ENCODE measurements around the gene UGGT2.
A peak's percentile ranks its signal among the peaks of the same experiment; 100 is the strongest.
"Not testable (repeated sequence)": the region's sequence is repeated elsewhere in the genome, so short reads cannot be mapped to it uniquely, and the experiment has no call there.

UGGT2 gene, protein sequence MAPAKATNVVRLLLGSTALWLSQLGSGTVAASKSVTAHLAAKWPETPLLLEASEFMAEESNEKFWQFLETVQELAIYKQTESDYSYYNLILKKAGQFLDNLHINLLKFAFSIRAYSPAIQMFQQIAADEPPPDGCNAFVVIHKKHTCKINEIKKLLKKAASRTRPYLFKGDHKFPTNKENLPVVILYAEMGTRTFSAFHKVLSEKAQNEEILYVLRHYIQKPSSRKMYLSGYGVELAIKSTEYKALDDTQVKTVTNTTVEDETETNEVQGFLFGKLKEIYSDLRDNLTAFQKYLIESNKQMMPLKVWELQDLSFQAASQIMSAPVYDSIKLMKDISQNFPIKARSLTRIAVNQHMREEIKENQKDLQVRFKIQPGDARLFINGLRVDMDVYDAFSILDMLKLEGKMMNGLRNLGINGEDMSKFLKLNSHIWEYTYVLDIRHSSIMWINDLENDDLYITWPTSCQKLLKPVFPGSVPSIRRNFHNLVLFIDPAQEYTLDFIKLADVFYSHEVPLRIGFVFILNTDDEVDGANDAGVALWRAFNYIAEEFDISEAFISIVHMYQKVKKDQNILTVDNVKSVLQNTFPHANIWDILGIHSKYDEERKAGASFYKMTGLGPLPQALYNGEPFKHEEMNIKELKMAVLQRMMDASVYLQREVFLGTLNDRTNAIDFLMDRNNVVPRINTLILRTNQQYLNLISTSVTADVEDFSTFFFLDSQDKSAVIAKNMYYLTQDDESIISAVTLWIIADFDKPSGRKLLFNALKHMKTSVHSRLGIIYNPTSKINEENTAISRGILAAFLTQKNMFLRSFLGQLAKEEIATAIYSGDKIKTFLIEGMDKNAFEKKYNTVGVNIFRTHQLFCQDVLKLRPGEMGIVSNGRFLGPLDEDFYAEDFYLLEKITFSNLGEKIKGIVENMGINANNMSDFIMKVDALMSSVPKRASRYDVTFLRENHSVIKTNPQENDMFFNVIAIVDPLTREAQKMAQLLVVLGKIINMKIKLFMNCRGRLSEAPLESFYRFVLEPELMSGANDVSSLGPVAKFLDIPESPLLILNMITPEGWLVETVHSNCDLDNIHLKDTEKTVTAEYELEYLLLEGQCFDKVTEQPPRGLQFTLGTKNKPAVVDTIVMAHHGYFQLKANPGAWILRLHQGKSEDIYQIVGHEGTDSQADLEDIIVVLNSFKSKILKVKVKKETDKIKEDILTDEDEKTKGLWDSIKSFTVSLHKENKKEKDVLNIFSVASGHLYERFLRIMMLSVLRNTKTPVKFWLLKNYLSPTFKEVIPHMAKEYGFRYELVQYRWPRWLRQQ (N-terminal part only)

DNA sequence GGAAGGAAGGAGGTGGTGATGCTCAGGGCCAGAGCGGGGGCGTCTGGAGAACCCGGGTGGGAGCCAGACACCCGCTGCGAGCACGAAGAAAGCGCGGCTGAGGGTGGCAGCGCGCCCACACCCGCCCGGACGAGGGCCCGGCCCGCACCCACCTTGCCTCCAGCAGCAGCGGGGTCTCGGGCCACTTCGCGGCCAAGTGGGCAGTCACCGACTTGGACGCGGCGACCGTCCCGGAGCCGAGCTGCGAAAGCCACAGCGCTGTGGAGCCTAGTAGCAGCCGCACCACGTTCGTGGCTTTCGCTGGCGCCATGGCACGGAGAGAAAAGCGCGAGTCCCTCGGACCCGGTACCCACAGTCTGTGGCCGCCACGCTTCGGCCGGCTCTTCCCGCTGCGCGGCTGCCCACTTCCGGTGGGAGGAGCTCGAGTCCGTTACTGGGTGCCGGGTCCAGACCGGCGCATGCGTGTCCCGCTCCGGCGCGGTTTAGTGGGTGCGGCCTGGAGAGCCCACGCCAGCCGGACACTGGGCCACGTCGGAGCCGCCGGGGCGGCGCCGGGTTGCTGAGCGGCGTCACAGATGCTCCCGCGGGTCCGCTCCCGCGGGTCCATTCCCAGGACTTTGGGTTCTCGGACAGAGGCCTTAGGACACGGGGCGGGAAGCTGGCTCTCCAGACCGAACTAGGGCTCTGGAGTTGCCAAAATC is at the start of gene UGGT2:
Gene UGGT2 (minus strand): TSS at position 399 of the 701 bp plus-strand sequence. CDS start 89 bp downstream, at position 310.
- peak; percentile 92 for DNase-seq (ENCODE audit: low spot score)

DNA sequence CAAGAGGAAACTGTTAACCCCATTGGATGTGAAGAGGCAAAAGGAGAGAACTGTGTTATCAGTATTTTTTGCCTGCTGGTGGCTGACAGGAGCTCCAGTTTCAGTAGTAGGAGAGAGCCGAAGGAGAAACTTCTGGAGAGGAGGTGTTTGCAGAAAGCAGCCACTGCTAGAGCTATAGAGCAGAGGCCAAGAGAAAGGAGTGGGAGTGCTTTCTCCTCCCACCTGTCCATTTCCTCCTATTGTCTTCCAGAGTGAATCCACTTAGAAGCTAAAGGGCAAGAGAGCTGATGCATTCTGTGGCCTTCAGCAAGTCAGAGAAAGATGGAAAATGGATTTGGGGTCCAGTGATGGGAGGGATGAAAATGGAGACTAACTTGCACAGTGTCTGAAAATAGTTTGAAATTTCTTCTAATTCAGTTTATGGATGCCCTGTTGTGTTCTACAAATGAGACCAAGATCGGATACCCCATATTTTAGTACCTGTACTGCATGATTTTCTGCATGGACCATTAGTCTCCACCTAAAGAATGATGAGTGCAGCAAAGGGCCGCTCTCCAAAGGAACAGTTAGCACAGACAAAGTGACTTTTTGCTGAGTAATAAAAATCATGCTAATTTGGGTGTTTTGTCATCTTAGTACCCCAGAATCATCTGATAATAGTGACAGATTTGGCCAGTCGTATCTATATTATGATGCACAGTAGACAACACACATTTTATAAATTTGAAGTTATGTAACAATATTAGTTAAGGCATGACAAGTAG is 47.4 kb upstream of the UGGT2 start:
- no peak for DNase-seq (ENCODE audit: low spot score)

DNA sequence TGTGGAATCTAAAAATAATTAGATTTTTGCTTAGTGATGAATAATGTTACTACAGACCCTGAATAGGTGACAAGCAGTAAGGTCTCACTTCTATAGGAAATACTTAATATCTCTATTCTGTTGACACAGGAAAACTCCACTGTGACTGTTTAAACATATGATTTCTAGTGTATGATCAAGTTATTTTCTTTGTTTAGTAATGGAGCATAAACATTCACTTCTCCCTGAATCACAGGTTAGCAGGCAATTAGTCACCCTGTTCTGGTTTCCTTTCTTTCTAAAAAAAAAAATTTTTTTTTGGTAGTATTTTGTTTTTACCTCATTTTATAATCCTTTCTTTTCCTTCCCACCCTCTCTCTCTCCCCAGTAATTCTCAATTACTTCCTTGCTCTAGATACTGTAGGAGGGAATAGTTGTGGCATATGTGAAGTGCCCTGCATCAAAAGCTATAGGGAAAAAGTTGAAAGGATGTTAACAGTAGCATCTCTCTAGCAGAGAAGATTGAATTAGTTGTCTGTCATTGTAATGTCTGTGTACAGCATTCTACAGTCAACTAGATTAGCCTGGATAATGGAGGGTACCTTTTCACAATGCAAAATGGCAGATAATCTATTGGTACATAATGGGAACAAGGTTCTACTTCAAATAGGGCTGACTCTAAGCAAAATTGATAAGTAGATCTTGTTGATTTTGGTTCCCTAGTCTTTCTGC is 40.2 kb upstream of the UGGT2 start:
- DNase-seq (ENCODE audit: low spot score), result no peak

DNA sequence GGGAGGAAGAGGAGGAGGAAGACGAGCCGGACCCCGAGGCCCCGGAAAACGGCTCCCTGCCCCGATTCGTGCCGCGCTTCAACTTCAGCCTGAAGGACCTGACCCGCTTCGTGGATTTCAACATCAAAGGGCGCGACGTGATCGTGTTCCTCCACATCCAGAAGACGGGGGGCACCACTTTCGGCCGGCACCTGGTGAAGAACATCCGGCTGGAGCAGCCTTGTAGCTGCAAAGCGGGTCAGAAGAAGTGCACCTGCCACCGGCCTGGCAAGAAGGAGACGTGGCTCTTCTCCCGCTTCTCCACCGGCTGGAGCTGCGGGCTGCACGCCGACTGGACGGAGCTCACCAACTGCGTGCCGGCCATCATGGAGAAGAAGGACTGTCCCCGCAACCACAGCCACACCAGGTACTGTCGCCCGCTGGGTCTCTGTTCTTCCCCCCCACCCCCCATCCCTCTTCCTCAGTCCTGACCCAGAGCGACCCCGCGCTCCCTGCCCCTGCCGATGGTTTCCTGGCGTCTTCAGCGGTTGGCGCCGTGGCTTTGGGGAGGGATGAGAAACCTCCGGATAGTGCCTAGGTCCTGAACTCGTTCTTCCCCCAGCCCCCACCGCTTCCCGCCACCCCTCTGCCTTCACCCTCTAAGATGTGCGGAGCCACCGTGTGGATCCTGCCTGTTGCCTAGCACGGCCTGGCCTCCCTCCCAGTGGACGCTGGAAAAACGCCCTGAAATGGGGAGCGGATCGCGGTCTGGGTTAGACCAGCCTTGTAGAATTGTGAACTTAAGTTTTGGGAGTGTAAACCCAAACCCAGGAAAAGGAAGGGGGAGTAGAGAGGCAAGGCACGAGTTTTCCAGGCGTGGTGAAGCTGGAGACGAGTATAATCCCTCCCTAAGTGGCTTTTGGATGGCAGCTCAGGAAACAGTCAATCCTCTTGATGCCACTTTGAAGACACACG is 38.2 kb upstream of the UGGT2 start:
- DNase-seq (ENCODE audit: low spot score), result peak; percentile 62

DNA sequence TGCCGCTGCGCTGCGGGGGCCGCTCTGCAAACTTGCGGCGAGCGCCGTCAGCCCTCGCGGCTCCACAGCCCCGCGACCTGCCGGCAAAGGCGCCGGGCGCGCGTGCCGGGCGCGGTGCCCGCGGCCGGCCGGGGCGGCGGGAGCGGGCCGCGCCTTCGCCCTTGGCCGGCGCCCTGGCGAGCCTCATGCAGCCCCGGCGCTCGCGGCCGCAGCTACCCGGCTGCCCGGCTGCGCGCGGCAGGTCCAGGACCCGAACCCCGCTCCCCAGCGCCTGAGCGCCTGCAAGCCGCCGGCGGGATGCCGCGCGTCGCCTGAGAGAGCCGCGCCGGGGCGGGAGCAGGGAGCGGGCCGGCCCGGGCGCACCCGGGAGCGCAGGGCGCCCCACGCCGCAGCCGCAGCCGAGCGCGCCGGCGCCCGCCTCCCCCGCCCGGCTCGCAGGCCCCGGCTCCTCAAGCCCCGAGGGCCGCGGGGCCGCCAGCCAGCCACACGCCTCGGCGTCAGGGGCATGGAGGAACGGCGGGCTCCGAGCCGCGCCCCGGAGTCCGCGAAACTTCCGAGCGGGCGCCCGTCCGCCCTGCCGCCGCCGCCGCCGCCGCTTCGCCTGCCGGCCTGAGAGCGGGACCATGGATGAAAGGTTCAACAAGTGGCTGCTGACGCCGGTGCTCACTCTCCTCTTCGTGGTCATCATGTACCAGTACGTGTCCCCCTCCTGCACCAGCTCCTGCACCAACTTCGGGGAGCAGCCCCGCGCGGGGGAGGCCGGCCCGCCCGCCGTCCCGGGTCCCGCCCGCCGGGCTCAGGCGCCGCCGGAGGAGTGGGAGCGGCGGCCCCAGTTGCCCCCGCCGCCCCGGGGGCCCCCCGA is 37.3 kb upstream of the UGGT2 start:
- DNase-seq (ENCODE audit: low spot score), result peak; percentile 68

DNA sequence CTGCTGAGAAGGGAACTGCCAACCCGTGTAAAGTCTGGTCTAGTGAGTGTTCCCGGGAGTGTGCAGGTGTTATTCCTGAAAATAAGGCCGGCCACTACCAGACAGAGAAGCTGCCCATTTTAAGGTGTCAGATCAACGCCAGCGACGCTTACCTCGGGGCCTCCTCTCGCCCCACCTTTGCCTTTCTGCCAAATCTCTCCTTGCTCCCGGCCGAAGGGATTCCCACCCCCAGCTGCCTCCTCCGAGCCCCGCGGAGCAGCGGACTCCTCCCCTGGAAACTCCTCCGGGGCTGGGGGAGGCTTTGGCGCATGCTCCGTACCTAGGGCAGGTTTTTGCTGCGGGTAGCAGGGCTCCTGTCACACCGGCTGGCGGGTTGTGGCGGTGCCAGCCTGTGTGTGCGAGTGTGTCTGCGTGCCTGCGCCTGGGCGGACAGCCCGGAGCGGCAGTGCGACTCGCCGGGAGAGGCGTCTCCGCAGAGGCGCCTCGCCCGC is 36.6 kb upstream of the UGGT2 start, which contains the start of gene HS6ST3:
Gene HS6ST3 (plus strand): TSS at position 359 of the 491 bp plus-strand sequence.
- peak; percentile 73 for DNase-seq (ENCODE audit: low spot score)

DNA sequence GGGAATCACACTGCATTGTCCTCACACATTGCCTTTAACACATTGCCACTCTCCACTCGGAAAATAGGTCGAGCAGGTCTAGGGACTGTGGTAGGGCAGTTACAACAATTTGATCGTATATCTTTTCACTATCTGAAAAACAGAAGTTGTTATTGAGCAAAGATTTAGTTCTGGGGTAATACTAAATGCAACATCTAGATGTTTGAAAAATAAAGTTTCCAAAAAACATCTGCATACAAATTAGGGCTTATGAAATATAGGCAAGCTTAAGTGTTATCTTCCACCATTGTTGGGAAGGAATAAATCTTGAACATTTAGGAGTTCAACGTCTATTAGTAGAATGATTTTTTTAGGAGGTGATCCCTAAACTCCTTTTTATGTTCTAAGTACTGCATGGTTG is 35.9 kb upstream of the UGGT2 start:
- no peak for DNase-seq (ENCODE audit: low spot score)

DNA sequence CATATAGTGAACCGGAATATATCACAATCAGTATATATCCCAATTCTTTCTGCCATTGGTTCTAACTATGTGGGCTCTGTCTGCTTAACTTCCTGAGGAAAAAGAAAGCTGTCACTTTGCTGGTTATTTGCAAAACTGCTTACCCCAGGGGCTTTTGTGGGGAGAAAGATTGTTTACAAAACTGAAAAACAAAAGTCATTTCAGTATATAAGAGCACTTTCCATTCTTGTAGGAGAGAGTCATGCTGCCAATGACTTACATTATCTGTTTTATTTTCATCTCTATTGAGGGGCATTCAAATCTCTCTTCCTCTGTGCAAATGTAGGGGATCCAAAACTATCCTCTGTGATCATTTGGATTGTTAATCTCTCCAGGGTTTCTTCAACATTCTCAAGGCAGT is 33.5 kb upstream of the UGGT2 start:
- DNase-seq (ENCODE audit: low spot score), result no peak

DNA sequence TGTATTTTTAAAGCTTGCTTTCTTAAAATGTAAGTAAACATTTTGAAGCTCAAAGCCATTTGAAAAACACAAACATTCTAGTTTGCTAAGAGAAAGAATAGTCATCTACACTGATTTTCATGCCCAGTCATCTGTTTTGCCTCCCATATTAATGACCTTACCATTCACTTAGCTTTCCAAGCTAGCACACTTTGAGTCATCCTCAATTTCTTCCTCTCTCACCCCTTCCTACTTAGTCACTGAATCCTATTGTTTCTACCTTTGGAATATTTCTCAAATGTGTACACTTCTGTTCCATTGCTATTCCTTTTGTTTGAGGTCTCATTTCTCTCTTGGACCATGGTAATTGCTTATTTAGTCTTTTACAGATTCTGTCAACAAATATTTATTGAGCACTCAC is 29.4 kb upstream of the UGGT2 start:
- no peak for DNase-seq (ENCODE audit: low spot score)

DNA sequence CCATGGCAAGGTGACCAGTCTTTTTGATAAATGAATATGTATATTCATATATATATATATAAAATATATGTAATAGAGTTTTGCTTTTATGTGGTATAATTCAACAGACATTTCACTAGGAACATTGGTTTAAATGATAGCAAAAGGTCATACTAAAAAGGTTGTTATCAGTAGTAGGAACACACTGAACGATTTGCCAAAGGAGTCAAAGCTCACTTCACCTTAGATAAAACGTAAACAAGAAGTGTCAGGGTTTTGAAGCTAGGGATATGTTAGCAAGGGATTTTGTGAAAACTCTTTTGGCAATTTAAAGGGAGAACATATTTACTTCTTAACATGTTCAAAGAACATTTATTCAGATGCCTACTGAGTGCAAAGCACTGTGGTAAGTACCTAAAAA is 28.7 kb upstream of the UGGT2 start:
- DNase-seq (ENCODE audit: low spot score), result no peak

DNA sequence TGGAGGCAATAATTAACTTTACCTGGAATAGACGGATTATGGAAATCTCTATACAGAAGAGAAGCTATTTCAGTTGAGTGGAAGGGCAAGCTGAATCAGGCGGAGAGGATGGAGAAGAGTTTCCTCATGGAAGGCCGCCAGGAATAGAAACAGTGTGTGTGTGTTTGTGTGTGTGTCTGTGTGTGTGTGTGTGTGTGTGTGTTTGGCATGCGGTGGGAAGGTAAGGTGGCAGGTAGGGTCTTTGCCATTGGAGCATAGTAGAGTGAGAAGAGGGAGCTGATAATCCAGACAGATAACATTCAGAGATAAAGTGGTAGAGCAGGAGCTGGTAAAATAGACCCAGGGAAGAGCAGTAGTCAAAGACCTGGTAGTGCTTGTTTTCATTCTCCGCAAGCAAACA is 27.5 kb upstream of the UGGT2 start:
- no peak for DNase-seq (ENCODE audit: low spot score)

DNA sequence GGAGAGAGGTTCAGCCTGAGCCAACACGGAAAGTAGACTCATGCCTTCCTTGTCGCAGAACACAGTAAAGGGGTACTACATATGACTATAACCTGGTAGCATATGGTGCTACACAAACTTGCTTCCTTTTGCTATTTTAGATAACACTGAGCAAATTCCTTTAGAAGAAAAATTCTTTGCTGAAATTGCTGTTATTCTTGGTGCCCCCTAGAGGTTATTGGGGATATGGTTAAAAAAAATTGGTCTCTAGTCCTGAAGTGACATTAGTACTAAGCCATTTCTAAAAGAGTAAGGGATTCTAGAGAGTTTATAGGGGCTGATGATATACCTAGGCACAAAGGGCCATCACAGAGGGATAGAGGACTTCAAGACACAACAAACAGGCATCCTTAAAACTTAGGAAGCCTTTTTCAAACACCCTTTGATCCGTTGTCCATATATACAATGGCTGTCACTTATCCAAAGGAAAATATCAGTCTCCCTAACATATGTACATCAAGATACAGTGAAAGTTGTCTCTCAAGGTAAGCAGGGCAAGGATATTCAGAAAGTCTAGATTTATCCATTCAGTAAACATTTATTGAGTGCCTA is 22.8 kb upstream of the UGGT2 start:
- DNase-seq (ENCODE audit: low spot score), result no peak

DNA sequence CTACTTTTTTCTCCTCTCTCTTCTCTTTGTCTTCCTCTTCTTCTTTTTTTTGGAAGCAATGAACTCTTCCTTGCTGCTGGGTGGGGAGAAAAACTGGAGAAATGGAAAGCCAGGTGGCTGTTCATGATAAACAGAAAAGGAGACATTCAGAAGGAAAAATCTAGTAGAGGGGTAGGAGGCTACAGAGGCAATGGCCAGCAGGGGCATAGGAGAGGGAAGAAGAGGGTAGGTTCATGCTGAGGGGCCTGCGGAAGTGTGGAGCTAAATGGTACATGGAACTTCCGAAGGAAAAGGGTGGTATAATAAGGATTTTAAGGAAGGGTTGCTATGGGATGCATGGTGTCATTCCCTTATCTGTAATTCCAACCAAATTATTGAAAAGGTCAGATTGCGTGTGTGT is 19.2 kb upstream of the UGGT2 start:
- DNase-seq (ENCODE audit: low spot score), result no peak

DNA sequence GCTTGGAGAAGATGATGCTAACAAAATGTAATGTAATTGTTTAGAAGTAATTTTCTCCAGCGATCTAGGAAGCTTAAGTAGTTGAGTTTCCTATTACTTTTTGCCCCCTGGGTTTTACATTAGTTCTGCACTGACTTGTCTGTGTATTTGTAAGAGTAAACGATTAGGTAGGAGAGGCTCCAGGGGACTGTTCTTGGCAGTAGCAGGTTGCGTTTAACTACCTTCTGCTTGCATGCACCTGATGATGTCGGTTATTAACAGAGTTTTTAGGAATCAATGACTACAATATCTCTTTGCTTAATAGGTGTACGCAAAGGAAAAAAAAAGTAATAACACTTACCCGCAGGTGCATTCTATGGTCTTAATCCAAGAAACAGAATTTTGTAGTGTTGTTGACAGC is 18.3 kb upstream of the UGGT2 start:
- DNase-seq (ENCODE audit: low spot score), result no peak

DNA sequence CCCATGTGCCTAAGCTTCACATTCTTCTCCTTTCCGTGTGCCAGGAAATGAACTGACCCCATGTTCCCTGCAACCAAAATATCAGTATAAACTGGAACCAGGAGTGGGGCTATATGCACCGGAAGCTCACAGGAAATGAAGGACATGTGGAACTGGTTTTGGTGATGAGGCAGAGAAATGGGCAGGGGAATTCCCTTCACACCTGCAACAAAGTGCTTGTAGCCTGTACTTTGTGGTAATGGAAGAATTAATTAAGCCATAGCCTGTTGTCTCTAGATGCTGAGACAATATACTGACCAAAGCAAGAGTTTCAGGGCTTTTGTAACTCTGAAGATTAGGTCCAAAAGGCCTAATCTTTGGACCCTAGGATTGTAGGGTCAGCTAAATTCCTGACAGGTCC is 15.5 kb upstream of the UGGT2 start:
- no peak for DNase-seq (ENCODE audit: low spot score)

DNA sequence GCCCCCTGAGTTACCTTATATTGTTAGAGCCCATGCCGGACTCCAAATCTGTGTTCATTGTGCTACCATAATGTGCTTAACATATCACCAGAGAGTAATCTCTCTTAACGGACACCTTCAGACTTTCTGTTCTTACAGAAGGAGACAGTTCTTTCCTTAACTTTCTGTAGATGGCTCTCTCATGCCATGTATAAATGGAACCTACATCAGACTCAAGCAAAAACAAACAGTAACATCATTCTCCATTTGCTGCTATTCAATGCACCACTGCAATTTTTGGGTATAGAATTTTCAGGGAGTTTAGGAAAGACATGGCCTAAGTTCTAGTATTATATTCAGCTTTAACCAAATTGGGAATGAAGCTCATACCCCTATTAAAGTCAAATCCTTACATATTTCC is 12.6 kb upstream of the UGGT2 start:
- DNase-seq (ENCODE audit: low spot score), result no peak

DNA sequence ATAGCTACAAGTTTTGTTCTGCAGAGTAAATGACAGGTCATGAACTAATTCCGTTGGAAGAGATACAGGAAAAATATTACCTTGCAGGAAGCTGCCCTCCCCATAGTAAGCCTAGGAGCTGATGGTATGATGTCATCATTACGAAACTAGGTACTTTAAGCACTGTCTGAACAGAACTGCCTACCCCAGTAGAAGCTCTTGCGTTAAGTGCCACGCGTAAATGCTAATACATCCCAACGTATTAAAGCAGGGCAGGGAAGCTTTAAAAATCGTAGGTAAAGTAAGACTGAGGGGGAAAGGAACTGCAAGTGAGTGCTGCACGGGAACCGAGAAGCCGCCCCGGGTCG is 572 bp downstream of the UGGT2 start:
- no peak for DNase-seq (ENCODE audit: low spot score)

DNA sequence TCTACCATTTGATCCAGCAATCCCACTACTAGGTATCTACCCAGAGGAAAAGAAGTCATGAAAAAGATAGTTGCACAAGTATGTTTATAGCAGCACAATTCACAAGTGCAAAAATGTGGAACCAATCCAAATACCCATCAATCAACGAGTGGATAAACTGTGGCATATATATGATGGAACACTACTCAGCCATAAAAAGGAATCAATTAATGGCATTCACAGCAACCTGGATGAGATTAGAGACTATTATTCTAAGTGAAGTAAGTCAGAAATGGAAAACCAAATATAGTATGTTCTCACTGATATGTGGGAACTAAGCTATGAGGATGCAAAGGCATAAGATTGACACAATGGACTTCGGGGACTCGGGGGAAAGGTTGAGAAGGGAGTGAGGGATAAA is 1.3 kb downstream of the UGGT2 start:
- DNase-seq (ENCODE audit: low spot score), result not testable (repeated sequence)

Measured in ecto neural progenitor cell (in vitro differentiated cells).